ENCODE data around the gene ZNF581. TPM values are rescaled to one million over a fixed set of nuclear protein-coding genes. Genes with fewer than 3 reads are reported as not detected.
A peak's percentile ranks its signal among the peaks of the same experiment; 100 is the strongest.

The ZNF581 gene
- total RNA-seq, 1 donor: 25.7 TPM

DNA sequence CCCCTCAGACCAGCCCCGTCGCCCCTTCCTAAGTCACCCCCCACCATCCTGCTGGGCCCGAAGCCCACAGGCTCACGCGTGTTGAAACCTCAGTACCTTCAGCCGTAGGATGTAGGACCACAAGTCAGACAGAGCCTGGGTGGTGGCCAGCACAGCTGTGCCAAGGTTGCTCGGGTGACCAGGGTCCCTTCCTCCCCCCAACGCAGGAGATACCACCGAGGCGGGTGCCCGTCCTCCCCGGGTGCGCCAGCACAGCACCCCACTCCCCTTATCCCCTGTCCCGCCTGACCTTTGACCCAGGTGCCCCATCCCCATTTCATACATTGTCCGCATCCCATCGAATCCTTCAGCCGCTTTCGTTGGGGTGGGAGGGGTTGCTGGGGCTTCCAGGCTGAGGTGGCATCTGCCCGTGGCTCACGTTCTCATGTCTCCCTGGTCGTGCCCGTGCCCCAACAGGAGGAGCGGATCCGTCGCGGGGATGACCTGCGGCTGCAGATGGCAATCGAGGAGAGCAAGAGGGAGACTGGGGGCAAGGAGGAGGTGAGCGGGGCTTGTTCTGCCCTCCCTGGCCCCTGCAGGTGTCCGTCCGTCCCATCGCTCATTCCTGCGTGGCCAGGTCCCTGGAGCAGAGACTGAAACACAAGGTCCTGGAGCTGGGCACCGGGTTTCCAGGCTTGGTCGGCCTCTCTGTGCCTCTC is 46.1 kb downstream of the ZNF581 start:
- DNase-seq (ENCODE audit: insufficient read length, low spot score, missing footprints): peak; percentile 81
- Histone ChIP-seq H4K20me1 (ENCODE audit: insufficient read depth, low read length) (peaks cover 46% of the 10 kb centered on the region), H3K4me3 (ENCODE audit: insufficient read depth, low read length) (no peak overlapping the region), H2AFZ (ENCODE audit: low read length) (no peak overlapping the region), H3K9me3 (ENCODE audit: low read depth, low read length) (no peaks in the 10 kb centered on the region), H3K36me3 (ENCODE audit: insufficient read depth, low read length) (peaks cover 31% of the 10 kb centered on the region), H3K27ac (ENCODE audit: low read depth, low read length) (no peak overlapping the region), H3K27me3 (ENCODE audit: insufficient read depth, low read length) (no peaks in the 10 kb centered on the region), H3K79me2 (ENCODE audit: insufficient read depth, low read length) (peaks cover 48% of the 10 kb centered on the region), H3K4me1 (ENCODE audit: insufficient read depth, low read length) (no peaks in the 10 kb centered on the region), H3K4me2 (ENCODE audit: insufficient read depth, low read length) (no peak overlapping the region)
- TF ChIP-seq, protein P1, sequence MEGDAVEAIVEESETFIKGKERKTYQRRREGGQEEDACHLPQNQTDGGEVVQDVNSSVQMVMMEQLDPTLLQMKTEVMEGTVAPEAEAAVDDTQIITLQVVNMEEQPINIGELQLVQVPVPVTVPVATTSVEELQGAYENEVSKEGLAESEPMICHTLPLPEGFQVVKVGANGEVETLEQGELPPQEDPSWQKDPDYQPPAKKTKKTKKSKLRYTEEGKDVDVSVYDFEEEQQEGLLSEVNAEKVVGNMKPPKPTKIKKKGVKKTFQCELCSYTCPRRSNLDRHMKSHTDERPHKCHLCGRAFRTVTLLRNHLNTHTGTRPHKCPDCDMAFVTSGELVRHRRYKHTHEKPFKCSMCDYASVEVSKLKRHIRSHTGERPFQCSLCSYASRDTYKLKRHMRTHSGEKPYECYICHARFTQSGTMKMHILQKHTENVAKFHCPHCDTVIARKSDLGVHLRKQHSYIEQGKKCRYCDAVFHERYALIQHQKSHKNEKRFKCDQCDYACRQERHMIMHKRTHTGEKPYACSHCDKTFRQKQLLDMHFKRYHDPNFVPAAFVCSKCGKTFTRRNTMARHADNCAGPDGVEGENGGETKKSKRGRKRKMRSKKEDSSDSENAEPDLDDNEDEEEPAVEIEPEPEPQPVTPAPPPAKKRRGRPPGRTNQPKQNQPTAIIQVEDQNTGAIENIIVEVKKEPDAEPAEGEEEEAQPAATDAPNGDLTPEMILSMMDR (IDR thresholded peaks at IDR 0.05; ENCODE audit: extremely low read depth, low read depth, low read length): no peak

DNA sequence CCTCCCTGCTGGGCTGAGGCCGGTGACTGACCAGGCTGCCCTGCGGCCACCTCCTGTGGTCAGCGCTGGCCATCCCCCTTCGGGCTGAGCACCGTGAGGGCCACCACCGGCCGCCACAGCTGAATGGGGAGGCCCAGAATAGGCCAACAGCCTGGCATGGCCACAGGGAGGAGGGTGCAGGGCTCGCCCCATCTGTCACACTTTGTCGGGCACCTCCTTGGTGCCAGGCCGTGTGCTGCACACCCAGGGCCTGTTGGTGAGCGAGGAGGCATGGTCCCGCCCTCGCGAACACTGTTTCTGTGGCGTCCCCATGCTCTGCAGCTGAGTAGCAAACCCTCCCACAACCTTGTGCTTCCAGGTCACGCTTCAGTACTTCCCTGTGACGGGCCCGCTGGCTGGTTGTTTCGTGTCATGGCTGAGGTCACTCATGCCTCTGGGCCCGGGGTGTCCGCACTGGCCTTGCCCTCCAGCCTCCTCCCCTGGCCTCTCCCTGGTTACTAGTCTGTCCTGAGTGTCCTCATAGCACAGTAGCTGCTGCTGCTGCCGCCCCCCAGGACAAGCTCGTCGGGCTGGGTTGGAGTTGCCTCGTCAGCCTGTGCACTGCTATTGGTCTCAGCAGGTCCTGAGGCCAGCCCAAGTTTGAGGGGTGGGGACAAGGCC is 46.8 kb downstream of the ZNF581 start:
- Histone ChIP-seq H3K4me1 (ENCODE audit: insufficient read depth, low read length) (no peaks in the 10 kb centered on the region), H3K27ac (ENCODE audit: low read depth, low read length) (no peak overlapping the region), H3K79me2 (ENCODE audit: insufficient read depth, low read length) (peaks cover 41% of the 10 kb centered on the region), H4K20me1 (ENCODE audit: insufficient read depth, low read length) (peaks cover 40% of the 10 kb centered on the region), H3K9me3 (ENCODE audit: low read depth, low read length) (no peaks in the 10 kb centered on the region), H3K4me3 (ENCODE audit: insufficient read depth, low read length) (no peak overlapping the region), H3K4me2 (ENCODE audit: insufficient read depth, low read length) (no peak overlapping the region), H2AFZ (ENCODE audit: low read length) (no peak overlapping the region), H3K27me3 (ENCODE audit: insufficient read depth, low read length) (no peaks in the 10 kb centered on the region), H3K36me3 (ENCODE audit: insufficient read depth, low read length) (peaks cover 27% of the 10 kb centered on the region)
- TF ChIP-seq, protein P1 (IDR thresholded peaks at IDR 0.05; ENCODE audit: extremely low read depth, low read depth, low read length): no peak
- peak; percentile 84 for DNase-seq (ENCODE audit: insufficient read length, low spot score, missing footprints)

DNA sequence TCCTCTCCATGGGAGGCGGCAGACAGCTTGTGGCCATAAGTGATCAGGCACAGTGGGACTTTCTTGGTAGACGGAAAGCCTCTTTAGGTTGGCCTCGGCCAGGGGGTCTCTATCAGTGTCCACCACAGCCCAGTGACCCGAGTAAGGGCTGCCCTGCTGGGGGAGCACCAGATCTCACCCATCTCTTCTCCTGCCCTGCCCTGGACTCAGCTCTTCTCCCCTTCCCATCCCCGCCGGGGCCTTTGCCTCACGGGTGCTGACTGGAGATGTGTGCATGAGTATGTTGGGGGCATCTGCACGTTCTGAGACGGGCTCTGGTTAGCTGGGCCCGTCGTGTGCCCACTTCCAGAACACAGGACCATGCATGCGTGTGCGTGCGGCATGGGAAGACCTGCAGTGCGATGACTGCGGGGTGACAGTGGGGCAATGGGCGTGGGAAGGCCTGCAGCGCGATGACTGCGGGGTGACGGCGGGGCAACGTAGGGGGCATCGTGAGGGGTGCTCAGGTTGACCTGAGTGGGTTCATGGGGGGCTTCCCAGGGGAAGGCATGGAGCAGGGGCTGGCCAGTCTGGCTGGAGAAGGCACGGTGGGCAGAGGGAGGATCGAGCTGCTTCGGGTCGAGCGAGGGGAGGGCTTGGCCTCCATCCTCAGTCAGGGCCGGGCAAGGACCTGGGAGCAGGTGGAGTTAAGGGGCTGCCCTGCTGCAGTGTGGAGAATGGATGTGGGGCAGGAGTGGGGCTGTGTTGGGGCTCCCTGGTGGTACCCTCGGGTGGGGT is 47.5 kb downstream of the ZNF581 start:
- no peak overlapping the region for H3K4me3 ChIP-seq (ENCODE audit: insufficient read depth, low read length)
- no peaks in the 10 kb centered on the region for H3K4me1 ChIP-seq (ENCODE audit: insufficient read depth, low read length)
- H3K27me3 ChIP-seq (ENCODE audit: insufficient read depth, low read length): no peaks in the 10 kb centered on the region
- DNase-seq (ENCODE audit: insufficient read length, low spot score, missing footprints): peak; percentile 87
- no peak overlapping the region for H3K4me2 ChIP-seq (ENCODE audit: insufficient read depth, low read length)
- peaks cover 34% of the 10 kb centered on the region for H3K79me2 ChIP-seq (ENCODE audit: insufficient read depth, low read length)
- no peaks in the 10 kb centered on the region for H3K9me3 ChIP-seq (ENCODE audit: low read depth, low read length)
- H3K27ac ChIP-seq (ENCODE audit: low read depth, low read length): no peak overlapping the region
- peaks cover 34% of the 10 kb centered on the region for H4K20me1 ChIP-seq (ENCODE audit: insufficient read depth, low read length)
- no peak overlapping the region for H2AFZ ChIP-seq (ENCODE audit: low read length)
- TF ChIP-seq, protein P1 (IDR thresholded peaks at IDR 0.05; ENCODE audit: extremely low read depth, low read depth, low read length): no peak
- H3K36me3 ChIP-seq (ENCODE audit: insufficient read depth, low read length): peaks cover 26% of the 10 kb centered on the region

Measured in osteoblast (primary cell).